ENCODE data around the gene STON2. TPM values are rescaled to one million over a fixed set of nuclear protein-coding genes. Genes with fewer than 3 reads are reported as not detected.

The STON2 gene
- total and polyA plus RNA-seq, 2 experiments from 2014 or later: 5.0 to 22.7 TPM

DNA sequence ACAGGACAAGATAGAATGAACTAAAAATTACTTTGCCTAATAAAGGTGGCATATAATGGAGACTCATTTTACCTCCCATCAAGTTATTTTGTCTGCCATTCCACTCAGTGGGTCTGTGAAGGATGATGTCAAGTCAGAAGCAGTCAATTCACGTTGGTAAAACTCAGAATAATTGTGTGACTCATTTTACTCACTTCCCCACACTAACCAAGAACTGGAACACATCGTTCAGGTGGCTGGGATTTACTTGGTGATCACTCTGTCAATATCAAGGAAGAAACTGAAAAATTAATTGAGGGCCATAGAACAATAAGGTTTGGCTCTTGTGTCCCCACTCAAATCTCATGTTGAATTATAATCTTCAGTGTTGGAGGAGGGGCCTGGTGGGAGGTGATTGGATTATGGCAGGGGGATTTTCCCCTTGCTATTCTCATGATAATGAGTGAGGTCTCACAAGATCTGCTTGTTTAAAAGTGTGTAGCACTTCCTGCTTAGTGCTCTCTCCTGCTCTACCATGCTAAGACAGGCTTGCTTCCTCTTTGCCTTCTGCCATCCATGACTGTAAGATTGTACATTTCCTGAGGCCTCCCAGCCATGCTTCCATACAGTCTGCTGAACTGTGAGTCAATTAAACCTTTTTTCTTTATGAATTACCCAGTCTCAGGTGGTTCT, 143.7 kb downstream of the STON2 start:
- H3K4me2 ChIP-seq: no peak overlapping the region
- no peak overlapping the region for H3K4me3 ChIP-seq
- H3K79me2 ChIP-seq: no peaks in the 10 kb centered on the region
- WGBS (ENCODE audit: low lambda C conversion rate, missing lambda C conversion rate): 84% methylated on average over 2 of the region's 2 CpGs
- H3K9me2 ChIP-seq (replicated peaks; ENCODE audit: insufficient read depth): no peaks in the 10 kb centered on the region
- no peak overlapping the region for H3K27ac ChIP-seq
- H3K27me3 ChIP-seq: no peaks in the 10 kb centered on the region
- no peak for TF ChIP-seq EZH2 (IDR thresholded peaks at IDR 0.05; ENCODE audit: borderline replicate concordance)
- TF ChIP-seq, protein P1, sequence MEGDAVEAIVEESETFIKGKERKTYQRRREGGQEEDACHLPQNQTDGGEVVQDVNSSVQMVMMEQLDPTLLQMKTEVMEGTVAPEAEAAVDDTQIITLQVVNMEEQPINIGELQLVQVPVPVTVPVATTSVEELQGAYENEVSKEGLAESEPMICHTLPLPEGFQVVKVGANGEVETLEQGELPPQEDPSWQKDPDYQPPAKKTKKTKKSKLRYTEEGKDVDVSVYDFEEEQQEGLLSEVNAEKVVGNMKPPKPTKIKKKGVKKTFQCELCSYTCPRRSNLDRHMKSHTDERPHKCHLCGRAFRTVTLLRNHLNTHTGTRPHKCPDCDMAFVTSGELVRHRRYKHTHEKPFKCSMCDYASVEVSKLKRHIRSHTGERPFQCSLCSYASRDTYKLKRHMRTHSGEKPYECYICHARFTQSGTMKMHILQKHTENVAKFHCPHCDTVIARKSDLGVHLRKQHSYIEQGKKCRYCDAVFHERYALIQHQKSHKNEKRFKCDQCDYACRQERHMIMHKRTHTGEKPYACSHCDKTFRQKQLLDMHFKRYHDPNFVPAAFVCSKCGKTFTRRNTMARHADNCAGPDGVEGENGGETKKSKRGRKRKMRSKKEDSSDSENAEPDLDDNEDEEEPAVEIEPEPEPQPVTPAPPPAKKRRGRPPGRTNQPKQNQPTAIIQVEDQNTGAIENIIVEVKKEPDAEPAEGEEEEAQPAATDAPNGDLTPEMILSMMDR (IDR thresholded peaks at IDR 0.05; ENCODE audit: poor library complexity): no peak
- TF ChIP-seq EZH2phosphoT487 (IDR thresholded peaks at IDR 0.05; ENCODE audit: low read depth, severe bottlenecking, unreplicated experiment): no peak
- no peak for DNase-seq (ENCODE audit: low spot score)
- H2AFZ ChIP-seq: no peak overlapping the region
- H4K20me1 ChIP-seq (ENCODE audit: insufficient read depth, poor library complexity, severe bottlenecking): no peaks in the 10 kb centered on the region
- H3K36me3 ChIP-seq (replicated peaks; ENCODE audit: insufficient read depth, low read depth): no peaks in the 10 kb centered on the region
- H3K9me3 ChIP-seq (ENCODE audit: low read depth): no peaks in the 10 kb centered on the region
- H3K4me1 ChIP-seq (ENCODE audit: insufficient read depth): no peaks in the 10 kb centered on the region

DNA sequence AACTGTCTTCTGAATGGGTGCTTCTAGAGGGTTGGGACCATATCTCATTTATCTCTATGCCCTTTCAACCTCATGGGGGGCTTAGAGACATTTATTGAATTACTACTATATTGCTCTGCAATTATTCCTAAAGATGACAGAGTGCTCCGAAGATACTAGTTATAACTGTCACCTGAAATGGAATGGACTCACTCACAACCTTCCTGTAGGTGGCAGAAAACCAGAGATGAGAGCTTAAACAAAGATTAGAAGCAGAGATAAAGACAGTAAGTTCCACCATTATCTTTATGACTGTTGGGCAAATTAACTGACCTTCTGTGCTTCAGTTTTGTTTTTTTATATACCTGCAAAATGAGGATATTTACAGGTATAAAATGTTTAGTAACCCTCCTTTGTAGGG, 147.8 kb downstream of the STON2 start:
- no peaks in the 10 kb centered on the region for H3K27me3 ChIP-seq
- H3K9me2 ChIP-seq (replicated peaks; ENCODE audit: insufficient read depth): no peaks in the 10 kb centered on the region
- no peaks in the 10 kb centered on the region for H3K79me2 ChIP-seq
- H3K36me3 ChIP-seq (replicated peaks; ENCODE audit: insufficient read depth, low read depth): no peaks in the 10 kb centered on the region
- H3K9me3 ChIP-seq (ENCODE audit: low read depth): no peaks in the 10 kb centered on the region
- H4K20me1 ChIP-seq (ENCODE audit: insufficient read depth, poor library complexity, severe bottlenecking): no peaks in the 10 kb centered on the region
- H3K27ac ChIP-seq: no peak overlapping the region
- no peaks in the 10 kb centered on the region for H3K4me1 ChIP-seq (ENCODE audit: insufficient read depth)
- no peak overlapping the region for H3K4me3 ChIP-seq
- H3K4me2 ChIP-seq: no peak overlapping the region
- TF ChIP-seq EZH2phosphoT487 (IDR thresholded peaks at IDR 0.05; ENCODE audit: low read depth, severe bottlenecking, unreplicated experiment): no peak
- TF ChIP-seq, protein P1 (IDR thresholded peaks at IDR 0.05; ENCODE audit: poor library complexity): peak; percentile 15
- TF ChIP-seq EZH2 (IDR thresholded peaks at IDR 0.05; ENCODE audit: borderline replicate concordance): no peak
- no peak for DNase-seq (ENCODE audit: low spot score)
- no peak overlapping the region for H2AFZ ChIP-seq
- whole genome bisulfite sequencing (ENCODE audit: low lambda C conversion rate, missing lambda C conversion rate): 34% methylated on average over 1 of the region's 1 CpG

DNA sequence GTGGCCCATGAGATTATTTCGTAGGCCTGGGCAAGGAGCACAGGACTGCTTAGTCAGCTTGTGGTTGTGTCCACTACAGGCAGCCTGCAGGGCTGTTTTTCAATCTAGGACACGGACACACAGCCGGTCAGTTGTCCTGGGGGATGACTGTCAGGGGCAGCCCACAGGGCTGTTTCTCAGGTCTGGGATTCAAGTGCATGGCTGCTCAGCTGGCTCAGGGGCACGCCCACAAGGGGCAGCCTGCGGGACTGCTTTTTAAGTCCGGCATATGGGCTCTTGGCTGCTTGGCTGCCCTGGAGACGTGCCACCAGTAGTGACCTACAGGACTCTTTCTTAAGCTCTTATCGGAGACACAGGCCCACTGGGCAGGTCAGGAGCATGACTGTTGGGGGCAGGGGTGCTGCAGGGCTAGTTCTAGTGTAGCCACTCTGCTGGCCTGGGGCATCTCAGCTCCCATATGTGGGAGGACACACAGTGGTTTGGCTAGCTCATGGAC, 152.8 kb downstream of the STON2 start:
- Histone ChIP-seq H2AFZ (no peak overlapping the region), H3K4me3 (no peak overlapping the region), H3K27me3 (no peaks in the 10 kb centered on the region), H3K9me3 (ENCODE audit: low read depth) (no peaks in the 10 kb centered on the region), H3K4me2 (no peak overlapping the region), H3K9me2 (replicated peaks; ENCODE audit: insufficient read depth) (no peaks in the 10 kb centered on the region), H4K20me1 (ENCODE audit: insufficient read depth, poor library complexity, severe bottlenecking) (no peaks in the 10 kb centered on the region), H3K27ac (no peak overlapping the region), H3K36me3 (replicated peaks; ENCODE audit: insufficient read depth, low read depth) (no peaks in the 10 kb centered on the region), H3K79me2 (no peaks in the 10 kb centered on the region), H3K4me1 (ENCODE audit: insufficient read depth) (no peaks in the 10 kb centered on the region)
- TF ChIP-seq, protein P1 (IDR thresholded peaks at IDR 0.05; ENCODE audit: poor library complexity): no peak
- TF ChIP-seq EZH2 (IDR thresholded peaks at IDR 0.05; ENCODE audit: borderline replicate concordance): no peak
- TF ChIP-seq EZH2phosphoT487 (IDR thresholded peaks at IDR 0.05; ENCODE audit: low read depth, severe bottlenecking, unreplicated experiment): no peak
- DNase-seq (ENCODE audit: low spot score): no peak
- WGBS (ENCODE audit: low lambda C conversion rate, missing lambda C conversion rate): 78% methylated on average over 8 of the region's 8 CpGs

Data from hepatocyte (in vitro differentiated cells).